ENCODE results near the gene CSTPP1.

CSTPP1 gene

DNA sequence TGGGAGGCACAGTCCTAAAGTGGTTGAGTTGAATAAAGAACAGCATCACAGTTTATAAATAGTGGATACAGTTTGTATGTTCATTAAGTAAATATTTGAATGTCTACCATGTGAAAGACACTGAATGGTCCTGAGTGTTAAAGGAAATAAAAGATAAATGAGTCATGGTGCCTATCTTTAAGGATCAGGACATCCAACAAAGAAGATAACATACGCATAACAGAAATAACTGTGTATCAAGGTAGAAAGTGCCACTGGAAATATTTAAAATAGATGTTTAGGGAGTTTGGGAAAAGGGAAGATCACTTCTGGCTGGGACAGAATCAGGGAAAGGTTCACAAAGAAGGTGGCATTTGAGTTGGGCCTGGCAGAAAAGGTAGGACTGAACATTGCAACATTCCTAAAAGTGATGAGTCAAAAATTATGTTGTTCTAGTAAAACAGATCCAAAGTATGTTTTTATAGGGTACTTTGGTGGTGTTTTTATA lies 41.5 kb downstream of the CSTPP1 start:
- Histone ChIP-seq H3K4me1 (no peaks in the 10 kb centered on the region), H3K27me3 (no peaks in the 10 kb centered on the region), H3K9me3 (no peaks in the 10 kb centered on the region), H3K4me3 (ENCODE audit: low read depth, low read length) (no peak overlapping the region), H3K36me3 (no peaks in the 10 kb centered on the region)
- DNase-seq, result no peak
- TF ChIP-seq, protein P1, sequence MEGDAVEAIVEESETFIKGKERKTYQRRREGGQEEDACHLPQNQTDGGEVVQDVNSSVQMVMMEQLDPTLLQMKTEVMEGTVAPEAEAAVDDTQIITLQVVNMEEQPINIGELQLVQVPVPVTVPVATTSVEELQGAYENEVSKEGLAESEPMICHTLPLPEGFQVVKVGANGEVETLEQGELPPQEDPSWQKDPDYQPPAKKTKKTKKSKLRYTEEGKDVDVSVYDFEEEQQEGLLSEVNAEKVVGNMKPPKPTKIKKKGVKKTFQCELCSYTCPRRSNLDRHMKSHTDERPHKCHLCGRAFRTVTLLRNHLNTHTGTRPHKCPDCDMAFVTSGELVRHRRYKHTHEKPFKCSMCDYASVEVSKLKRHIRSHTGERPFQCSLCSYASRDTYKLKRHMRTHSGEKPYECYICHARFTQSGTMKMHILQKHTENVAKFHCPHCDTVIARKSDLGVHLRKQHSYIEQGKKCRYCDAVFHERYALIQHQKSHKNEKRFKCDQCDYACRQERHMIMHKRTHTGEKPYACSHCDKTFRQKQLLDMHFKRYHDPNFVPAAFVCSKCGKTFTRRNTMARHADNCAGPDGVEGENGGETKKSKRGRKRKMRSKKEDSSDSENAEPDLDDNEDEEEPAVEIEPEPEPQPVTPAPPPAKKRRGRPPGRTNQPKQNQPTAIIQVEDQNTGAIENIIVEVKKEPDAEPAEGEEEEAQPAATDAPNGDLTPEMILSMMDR (IDR thresholded peaks at IDR 0.05; ENCODE audit: low read depth, low read length), result no peak

DNA sequence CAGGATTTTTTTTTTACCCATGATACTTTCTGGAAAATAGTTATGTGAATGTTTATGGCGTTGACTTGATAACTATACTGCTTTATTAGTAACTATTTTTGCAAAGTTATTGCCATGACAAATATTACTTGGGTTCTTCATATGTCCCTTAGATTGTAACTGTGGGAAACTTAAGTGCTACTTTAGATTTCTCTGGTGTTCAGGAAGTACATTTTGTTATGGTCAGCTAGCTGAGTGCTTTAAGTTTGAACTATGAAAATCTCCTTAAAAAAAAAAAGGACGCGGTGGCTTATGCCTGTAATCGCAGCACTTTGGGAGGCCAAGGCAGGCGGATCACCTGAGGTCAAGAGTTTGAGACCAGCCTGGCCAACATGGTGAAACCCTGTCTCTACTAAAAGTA lies 42.8 kb downstream of the CSTPP1 start:
- Histone ChIP-seq H3K36me3 (no peaks in the 10 kb centered on the region), H3K9me3 (no peaks in the 10 kb centered on the region), H3K4me3 (ENCODE audit: low read depth, low read length) (no peak overlapping the region), H3K4me1 (no peaks in the 10 kb centered on the region), H3K27me3 (no peaks in the 10 kb centered on the region)
- TF ChIP-seq, protein P1 (IDR thresholded peaks at IDR 0.05; ENCODE audit: low read depth, low read length), result no peak
- no peak for DNase-seq

DNA sequence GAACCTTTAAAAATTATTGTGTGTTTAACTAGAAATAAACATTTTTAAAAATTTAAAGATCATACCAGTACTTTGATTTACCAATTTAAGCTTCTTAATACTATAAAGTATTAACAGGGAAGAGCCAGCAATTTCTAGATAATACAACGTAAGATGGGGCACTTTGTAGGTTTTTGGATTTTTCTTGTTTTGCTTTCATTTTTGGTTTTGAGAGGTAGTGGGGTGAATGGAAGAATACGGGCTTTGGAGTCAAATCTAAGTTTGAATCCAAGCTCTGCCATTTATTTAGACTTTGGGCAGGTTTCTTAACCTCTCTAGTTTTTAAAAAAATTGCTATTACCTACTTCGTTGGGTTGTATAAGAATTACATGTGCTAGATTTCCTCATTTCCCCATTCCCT lies 44.9 kb downstream of the CSTPP1 start:
- no peaks in the 10 kb centered on the region for H3K36me3 ChIP-seq
- no peaks in the 10 kb centered on the region for H3K4me1 ChIP-seq
- H3K4me3 ChIP-seq (ENCODE audit: low read depth, low read length), result no peak overlapping the region
- H3K27me3 ChIP-seq, result no peaks in the 10 kb centered on the region
- DNase-seq, result no peak
- H3K9me3 ChIP-seq, result no peaks in the 10 kb centered on the region
- TF ChIP-seq, protein P1 (IDR thresholded peaks at IDR 0.05; ENCODE audit: low read depth, low read length), result no peak

DNA sequence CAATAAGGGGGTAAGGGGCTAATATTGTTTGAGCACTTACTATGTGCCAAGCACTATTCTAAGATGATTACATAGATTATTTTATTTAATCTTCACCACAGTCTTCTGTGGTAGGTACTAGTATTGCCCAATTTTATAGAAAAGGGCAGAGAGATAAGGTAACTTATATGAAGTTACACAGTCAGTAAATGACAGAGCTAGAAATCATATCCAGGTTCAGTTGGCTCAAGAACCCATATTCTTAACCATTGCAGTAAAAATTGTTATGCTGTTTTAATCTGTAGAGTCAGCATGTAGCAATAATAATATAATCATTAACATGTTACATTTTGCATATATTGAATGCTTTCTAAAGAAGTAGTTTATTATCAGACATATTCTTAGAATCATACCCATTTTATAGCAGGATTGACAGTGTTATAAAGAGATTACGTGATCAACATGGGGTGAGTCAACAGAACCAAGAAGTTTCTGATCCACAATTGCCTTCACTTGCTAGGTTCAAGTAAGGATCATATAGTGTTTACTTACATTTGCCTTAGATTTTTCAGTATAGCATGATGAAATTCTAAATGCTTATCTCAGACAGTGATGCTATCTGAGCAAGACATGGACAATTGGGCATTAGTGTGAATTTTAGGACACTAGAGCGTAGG lies 46.4 kb downstream of the CSTPP1 start:
- TF ChIP-seq, protein P1 (IDR thresholded peaks at IDR 0.05; ENCODE audit: low read depth, low read length), result no peak
- no peak overlapping the region for H3K4me3 ChIP-seq (ENCODE audit: low read depth, low read length)
- H3K36me3 ChIP-seq, result no peaks in the 10 kb centered on the region
- H3K4me1 ChIP-seq, result no peaks in the 10 kb centered on the region
- H3K27me3 ChIP-seq, result no peaks in the 10 kb centered on the region
- no peak for DNase-seq
- H3K9me3 ChIP-seq, result no peaks in the 10 kb centered on the region

DNA sequence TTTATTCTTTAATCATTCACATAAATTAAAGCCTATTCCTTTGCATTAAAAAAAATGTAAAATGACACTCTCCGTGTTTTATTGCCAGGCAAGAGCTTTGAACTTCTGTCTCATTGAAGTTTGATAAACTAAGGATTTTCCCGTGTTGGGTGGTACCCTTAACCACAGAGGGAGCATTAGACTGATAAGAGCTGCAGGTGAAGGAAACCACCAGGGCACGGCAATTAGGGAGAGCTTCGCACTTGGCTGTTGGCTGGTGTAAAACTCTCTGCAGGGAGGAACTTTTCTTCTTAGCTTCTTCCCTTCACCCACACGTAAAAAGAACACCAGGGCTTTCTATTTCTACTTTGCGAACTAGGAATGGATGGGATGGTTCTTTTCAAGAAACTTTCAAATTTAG lies 47.0 kb downstream of the CSTPP1 start:
- Histone ChIP-seq H3K4me3 (ENCODE audit: low read depth, low read length) (no peak overlapping the region), H3K9me3 (no peaks in the 10 kb centered on the region)
- TF ChIP-seq, protein P1 (IDR thresholded peaks at IDR 0.05; ENCODE audit: low read depth, low read length), result no peak

DNA sequence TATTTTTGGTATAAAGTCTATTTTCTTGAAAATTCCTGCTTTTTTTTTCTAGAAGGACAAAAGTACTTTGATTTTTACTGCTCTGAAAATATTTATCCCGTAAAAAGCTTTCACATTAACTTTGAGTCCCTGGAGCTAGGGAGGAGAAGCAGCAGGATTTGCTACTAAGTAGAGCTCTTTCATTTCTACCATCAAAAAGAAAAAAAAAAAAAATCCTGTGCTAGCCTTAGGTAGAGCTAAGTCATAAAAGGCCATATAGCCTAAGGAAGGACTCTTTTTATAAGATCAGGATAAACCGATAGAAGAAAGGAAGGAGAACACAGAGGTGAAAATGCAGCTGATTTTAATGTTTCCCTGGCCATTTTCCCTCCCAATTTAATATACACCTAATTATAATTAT lies 48.0 kb downstream of the CSTPP1 start:
- Histone ChIP-seq H3K36me3 (no peaks in the 10 kb centered on the region), H3K27me3 (no peaks in the 10 kb centered on the region), H3K4me1 (no peaks in the 10 kb centered on the region), H3K9me3 (no peaks in the 10 kb centered on the region), H3K4me3 (ENCODE audit: low read depth, low read length) (no peak overlapping the region)
- TF ChIP-seq, protein P1 (IDR thresholded peaks at IDR 0.05; ENCODE audit: low read depth, low read length), result no peak
- no peak for DNase-seq

More for the DNA sequence above, 47.0 kb downstream of the CSTPP1 start:
- H3K4me1 ChIP-seq, result no peaks in the 10 kb centered on the region
- no peaks in the 10 kb centered on the region for H3K27me3 ChIP-seq
- no peak for DNase-seq
- H3K36me3 ChIP-seq, result no peaks in the 10 kb centered on the region
